NCI-H748 (cell line): Measurements from ENCODE around the gene NAA38.

ENCODE experiments used
- DNase-seq: peaks from one replicate; lab custom pipeline; 2025; ENCODE audit not compliant: unreplicated experiment; lab: John Stamatoyannopoulos, UW

Gene NAA38

GRCh38 chr17:7852919-7853690 lies 4.3 kb downstream of the NAA38 start:
- DNase-seq = no peak

GRCh38 chr17:7852262-7852670 lies 5.1 kb downstream of the NAA38 start:
- no peak for DNase-seq

- DNase-seq = peak; percentile 96
Observed at GRCh38 chr17:7851438-7852261, 5.7 kb downstream of the NAA38 start.

GRCh38 chr17:7850701-7851437 lies 6.5 kb downstream of the NAA38 start:
- no peak for DNase-seq

GRCh38 chr17:7849751-7850504 lies 7.4 kb downstream of the NAA38 start:
- DNase-seq = no peak

GRCh38 chr17:7849130-7849750 lies 8.1 kb downstream of the NAA38 start:
- DNase-seq = no peak

GRCh38 chr17:7848739-7849129 lies 8.6 kb downstream of the NAA38 start:
- DNase-seq = no peak

- DNase-seq = no peak
Observed at GRCh38 chr17:7848131-7848579, 9.2 kb downstream of the NAA38 start.

- no peak for DNase-seq
Observed at GRCh38 chr17:7846765-7847661, 10.3 kb downstream of the NAA38 start.

GRCh38 chr17:7846063-7846735 lies 11.2 kb downstream of the NAA38 start:
- DNase-seq = no peak

GRCh38 chr17:7845359-7846062 lies 11.8 kb downstream of the NAA38 start:
- no peak for DNase-seq

- peak; percentile 95 for DNase-seq
Observed at GRCh38 chr17:7844292-7845154, 12.8 kb downstream of the NAA38 start.

- DNase-seq = peak; percentile 95
Observed at GRCh38 chr17:7843536-7844291, 13.6 kb downstream of the NAA38 start.

- DNase-seq = peak; percentile 74
Observed at GRCh38 chr17:7843257-7843535, 14.2 kb downstream of the NAA38 start.

GRCh38 chr17:7842380-7843256 lies 14.7 kb downstream of the NAA38 start:
- peak; percentile 87 for DNase-seq

GRCh38 chr17:7841915-7842379 lies 15.4 kb downstream of the NAA38 start:
- peak; percentile 92 for DNase-seq
